Nephron (organoid): ENCODE measurements around the gene SPEG.

Experiments
- H3K27ac Mint-ChIP-seq, 3 experiments: 2 replicates each; pipeline ENCODE4 v1.8.0; 2020; ENCODE audit warnings: mixed read lengths in 3 of 3, mild to moderate bottlenecking in 2 of 3, moderate library complexity in 1 of 3
- H3K27me3 Mint-ChIP-seq: 2 replicates; pipeline ENCODE4 v1.8.0; 2021; ENCODE audit warnings: low read depth, mild to moderate bottlenecking, moderate library complexity, mixed read lengths
- H3K36me3 Mint-ChIP-seq: 2 replicates; pipeline ENCODE4 v1.8.0; 2020; ENCODE audit warnings: low read depth, mixed read lengths
- H3K4me1 Mint-ChIP-seq: 2 replicates; pipeline ENCODE4 v1.8.0; 2020; ENCODE audit warnings: mixed read lengths
- H3K4me3 Mint-ChIP-seq, 3 experiments: 2 replicates each; pipeline ENCODE4 v1.8.0; 2020; ENCODE audit warnings: mild to moderate bottlenecking in 3 of 3, mixed read lengths in 3 of 3, moderate library complexity in 2 of 3
- H3K9me3 Mint-ChIP-seq: 2 replicates; pipeline ENCODE4 v1.8.0; 2020; ENCODE audit warnings: mixed read lengths
- CTCF ChIP-seq, 3 experiments: fragments of 200-600 bp; sonication (generic); IDR thresholded peaks; one replicate each; pipeline ENCODE4 v1.5.0; 2021; ENCODE audit warnings: antibody characterized with exemption in 3 of 3; ENCODE audit not compliant: unreplicated experiment in 3 of 3

The SPEG gene

GRCh38 chr2:219478916-219479315, 44.3 kb downstream of the SPEG start:
- peaks cover 22% of the 10 kb centered on the region for H3K4me1 Mint-ChIP-seq
- peaks cover 35% of the 10 kb centered on the region for H3K27me3 Mint-ChIP-seq
- H3K4me3 Mint-ChIP-seq, result no peak overlapping the region
- H3K9me3 Mint-ChIP-seq, result no peaks in the 10 kb centered on the region
- H3K27ac Mint-ChIP-seq, result peak overlapping the region in 2 of 3 experiments; percentile 26 to 29
- no peak for TF ChIP-seq CTCF (IDR thresholded peaks at IDR 0.05; ENCODE audit: unreplicated experiment in 3 of 3)
- no peaks in the 10 kb centered on the region for H3K36me3 Mint-ChIP-seq

GRCh38 chr2:219480004-219480403, 45.4 kb downstream of the SPEG start:
- Mint-ChIP-seq H3K9me3 (no peaks in the 10 kb centered on the region), H3K27me3 (peaks cover 41% of the 10 kb centered on the region)
- no peak for TF ChIP-seq CTCF (IDR thresholded peaks at IDR 0.05; ENCODE audit: unreplicated experiment in 3 of 3)

GRCh38 chr2:219482674-219483405, 48.2 kb downstream of the SPEG start:
- Mint-ChIP-seq H3K27ac (no peak overlapping the region), H3K4me3 (peak overlapping the region in 1 of 3 experiments; percentile 23), H3K9me3 (no peaks in the 10 kb centered on the region), H3K4me1 (peaks cover 22% of the 10 kb centered on the region), H3K27me3 (peaks cover 64% of the 10 kb centered on the region), H3K36me3 (no peaks in the 10 kb centered on the region)
- TF ChIP-seq CTCF (IDR thresholded peaks at IDR 0.05; ENCODE audit: unreplicated experiment in 3 of 3), result no peak

More at GRCh38 chr2:219480004-219480403, 45.4 kb downstream of the SPEG start:
- no peak overlapping the region for H3K27ac Mint-ChIP-seq
- H3K36me3 Mint-ChIP-seq, result no peaks in the 10 kb centered on the region
- H3K4me1 Mint-ChIP-seq, result peaks cover 22% of the 10 kb centered on the region
- no peak overlapping the region for H3K4me3 Mint-ChIP-seq

GRCh38 chr2:219483451-219484342, 49.1 kb downstream of the SPEG start:
- no peaks in the 10 kb centered on the region for H3K9me3 Mint-ChIP-seq
- peak overlapping the region in 2 of 3 experiments; percentile 58 to 59 for H3K4me3 Mint-ChIP-seq
- H3K36me3 Mint-ChIP-seq, result no peaks in the 10 kb centered on the region
- peaks cover 15% of the 10 kb centered on the region for H3K4me1 Mint-ChIP-seq
- TF ChIP-seq CTCF (IDR thresholded peaks at IDR 0.05; ENCODE audit: unreplicated experiment in 3 of 3), result no peak
- H3K27me3 Mint-ChIP-seq, result peaks cover 63% of the 10 kb centered on the region
- H3K27ac Mint-ChIP-seq, result no peak overlapping the region

GRCh38 chr2:219484343-219485200, 49.9 kb downstream of the SPEG start:
- no peaks in the 10 kb centered on the region for H3K9me3 Mint-ChIP-seq

More at GRCh38 chr2:219484343-219485200, 49.9 kb downstream of the SPEG start:
- peaks cover 62% of the 10 kb centered on the region for H3K27me3 Mint-ChIP-seq
- no peak for TF ChIP-seq CTCF (IDR thresholded peaks at IDR 0.05; ENCODE audit: unreplicated experiment in 3 of 3)
- peak overlapping the region in 2 of 3 experiments; percentile 58 to 59 for H3K4me3 Mint-ChIP-seq
- peaks cover 12% of the 10 kb centered on the region for H3K4me1 Mint-ChIP-seq
- no peak overlapping the region for H3K27ac Mint-ChIP-seq
- no peaks in the 10 kb centered on the region for H3K36me3 Mint-ChIP-seq
